Stimulated activated CD4-positive, alpha-beta T cell treated with anti-CD3 and anti-CD28 coated beads, Interleukin-2, amount 100 ng/mL, for 4 hours (primary cell): ENCODE measurements around the gene DUOX1.

ENCODE experiments used
- DNase-seq: peaks from one replicate; pipeline ENCODE4 v3.0.0-alpha.2; 2020; ENCODE audit warnings: low read depth

Gene DUOX1

DNA sequence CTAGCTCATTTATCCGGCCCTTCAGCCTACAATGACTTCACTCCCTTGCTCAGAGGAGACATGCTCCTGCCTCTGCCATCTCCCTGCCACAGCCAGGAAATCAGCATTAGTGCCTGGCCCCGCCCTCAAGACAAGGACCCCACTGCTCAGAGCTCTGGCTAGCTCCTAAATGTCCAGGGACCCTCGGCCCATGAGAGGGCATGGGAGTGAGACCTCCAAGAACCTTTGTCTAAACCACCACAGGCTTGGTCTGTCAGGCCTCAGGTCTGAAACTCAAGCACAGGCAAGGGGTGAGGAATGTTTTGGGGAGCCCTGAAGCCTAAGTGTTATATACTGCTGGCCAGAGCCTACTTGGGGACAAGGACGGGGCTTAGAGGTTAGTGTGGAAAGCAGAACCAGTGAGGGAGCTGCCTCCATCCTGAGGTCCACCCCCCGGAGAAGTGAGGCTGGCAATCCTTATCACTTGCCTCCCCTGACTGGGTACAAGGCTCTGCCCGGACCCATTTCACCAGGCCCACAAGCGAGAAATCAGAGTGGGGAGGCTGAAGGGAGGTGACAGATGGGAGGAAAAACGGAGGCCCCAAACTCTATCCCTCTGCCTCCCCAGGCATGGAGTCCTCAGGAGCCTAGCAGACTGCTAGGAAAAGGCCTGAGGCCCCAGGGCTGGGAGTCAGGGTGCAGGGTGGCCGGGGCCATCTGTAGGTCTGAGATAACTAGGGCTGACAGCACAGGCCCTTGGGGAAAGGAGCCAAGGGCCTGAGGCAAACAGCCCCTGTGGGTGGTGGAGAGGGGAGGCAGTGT lies 39.2 kb downstream of the DUOX1 start:
- no peak for DNase-seq

DNA sequence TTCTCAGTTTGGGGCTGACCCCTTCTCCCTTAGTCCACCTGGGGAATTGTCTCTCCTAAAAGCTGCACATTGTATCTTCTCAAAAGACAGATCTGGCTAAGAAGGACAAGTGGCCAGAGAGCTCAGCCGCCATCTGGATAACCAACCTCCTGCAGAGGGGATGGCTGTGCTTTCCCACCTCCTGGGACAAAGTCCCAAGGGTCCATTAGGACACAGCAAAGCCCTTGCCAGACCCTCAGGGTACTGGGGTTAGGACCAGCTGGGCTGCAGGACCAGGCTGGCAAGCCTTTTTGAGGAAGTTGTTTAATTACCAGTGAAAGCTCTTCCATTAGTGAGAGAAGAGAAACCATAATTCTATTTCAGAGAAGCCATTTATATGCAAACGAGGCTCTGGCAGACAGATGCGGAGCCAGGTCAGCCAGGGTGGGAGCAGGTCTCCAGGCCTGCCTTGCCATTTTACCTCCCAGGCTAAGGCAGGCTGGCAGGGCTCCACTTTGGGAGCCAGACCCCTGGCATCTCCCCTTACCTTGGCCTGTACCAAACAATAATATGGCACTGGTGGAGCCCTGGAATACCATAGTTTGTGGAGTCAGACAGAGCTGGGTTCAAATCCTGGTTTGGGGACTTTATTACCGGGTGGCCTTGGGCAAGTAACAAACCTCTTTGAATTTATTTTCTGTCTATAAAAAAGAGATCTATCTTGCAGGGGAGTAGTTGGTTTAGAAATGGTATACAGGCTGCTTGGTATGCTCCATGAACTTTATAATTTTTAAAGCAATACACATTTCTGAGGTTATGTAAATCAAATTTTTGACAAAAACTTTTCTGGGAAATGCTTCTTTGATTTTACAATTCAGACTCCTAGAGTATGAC lies 40.0 kb downstream of the DUOX1 start:
- DNase-seq, result no peak

DNA sequence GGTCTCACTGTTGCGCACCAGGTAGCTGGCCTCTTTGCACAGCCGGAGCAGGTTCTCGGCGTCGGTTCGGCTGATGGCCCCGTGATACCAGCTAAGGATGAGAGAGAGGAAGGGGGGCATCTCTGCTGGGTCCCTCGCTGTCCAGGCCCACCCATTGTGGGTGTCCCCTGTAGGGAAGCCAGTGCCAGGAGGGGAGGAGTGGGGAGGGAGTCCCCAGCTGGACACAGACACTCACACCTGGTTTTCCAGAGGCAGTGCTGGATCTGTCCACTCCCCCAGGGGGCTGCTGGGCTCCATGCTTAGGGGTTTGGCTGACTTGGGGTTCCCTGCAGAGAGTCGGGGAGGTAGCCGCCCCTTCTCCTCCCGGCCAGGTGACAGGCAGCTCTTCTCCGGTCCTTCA lies 42.1 kb downstream of the DUOX1 start:
- DNase-seq, result no peak

DNA sequence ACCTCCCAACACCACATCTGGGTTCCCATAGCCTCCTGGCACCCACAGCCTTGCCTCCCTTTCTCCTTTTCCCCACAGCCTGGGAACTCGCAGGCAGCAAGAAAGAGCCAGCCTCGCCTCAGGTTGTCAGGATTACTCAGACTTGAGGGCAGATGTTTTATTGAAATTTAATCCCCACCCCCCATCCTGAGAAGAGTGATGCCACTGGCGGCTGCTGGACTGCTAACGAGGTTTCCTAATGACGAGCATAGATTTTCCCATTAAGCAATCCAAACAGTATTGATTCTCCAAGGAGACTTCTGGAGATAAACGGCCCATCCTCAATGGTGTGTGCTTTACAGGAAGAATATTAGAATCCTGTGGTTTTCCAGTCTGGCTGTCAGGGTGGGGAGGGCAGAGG lies 44.3 kb downstream of the DUOX1 start:
- DNase-seq, result no peak

DNA sequence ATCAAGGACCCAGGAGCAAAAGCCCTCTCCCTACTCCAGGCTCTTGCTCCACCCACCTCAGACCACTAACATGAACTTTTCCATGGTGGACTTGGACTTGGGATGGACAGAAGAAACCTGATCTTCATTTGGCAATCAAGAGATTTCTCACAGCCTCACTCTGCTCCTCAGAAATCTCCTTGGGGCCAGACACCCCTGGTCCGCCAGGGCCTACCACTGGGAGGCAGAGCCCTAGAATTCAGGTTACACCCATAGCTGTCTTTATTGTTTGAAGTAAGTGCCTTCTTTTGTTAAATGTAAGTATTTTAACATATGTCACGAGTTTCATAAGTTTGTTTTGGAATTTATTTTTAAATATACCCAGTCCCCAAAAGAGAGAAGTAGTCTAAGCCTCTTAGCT lies 44.8 kb downstream of the DUOX1 start:
- no peak for DNase-seq

DNA sequence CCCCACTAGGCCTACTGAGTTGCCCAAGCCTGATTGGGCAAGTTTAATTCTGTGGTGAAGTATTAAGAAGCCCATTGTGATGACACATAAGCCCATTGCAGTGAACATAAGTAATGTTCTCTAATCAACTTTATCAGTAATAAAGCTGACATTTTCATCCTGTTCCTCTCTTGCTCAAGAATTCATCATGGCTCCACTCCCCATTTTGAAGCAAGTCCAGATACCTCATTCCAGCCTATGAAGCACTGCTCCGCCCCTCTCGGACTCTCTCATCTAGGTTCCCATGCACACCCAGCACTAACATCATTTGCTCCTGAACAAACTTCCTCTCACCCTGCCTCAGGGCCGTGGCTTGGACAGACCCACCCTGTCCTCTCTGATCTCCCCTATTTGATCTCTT lies 47.5 kb downstream of the DUOX1 start:
- no peak for DNase-seq

DNA sequence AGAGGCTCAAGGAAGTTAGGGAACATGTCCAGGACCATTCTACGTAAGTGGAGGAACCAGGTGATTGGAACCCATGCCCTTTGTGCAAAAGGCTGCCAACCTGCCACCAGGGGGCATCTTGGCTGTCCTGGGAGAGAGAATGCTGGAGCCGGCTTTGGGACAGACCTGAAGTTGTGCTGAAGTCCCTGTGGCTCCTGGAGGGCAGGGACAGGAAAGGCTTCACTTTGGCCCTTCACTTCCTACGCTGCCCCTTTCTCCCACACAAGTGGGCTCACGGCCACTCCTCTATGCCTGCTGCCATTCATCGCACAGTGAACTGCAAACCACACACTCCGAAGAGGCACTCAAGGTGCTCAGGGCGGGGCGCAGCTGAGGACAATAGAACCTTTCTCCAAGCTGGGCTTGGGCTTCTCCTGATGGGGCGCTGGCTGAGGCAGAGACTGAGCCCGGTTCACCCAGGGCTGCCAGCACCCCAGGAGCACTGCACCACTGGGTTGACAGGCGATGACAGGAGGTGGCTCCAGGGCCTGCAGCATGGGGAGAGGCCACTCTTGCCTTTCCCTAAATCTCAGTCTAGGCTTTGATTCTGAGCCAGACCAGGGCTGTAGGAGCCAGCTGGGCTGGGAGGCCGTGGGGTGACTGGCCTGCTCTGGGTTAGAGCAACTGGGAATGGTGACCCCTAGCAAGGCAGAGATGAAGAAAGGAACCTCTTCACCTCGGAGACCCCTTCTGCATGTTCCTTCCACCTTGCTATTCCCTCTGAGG lies 49.6 kb downstream of the DUOX1 start:
- DNase-seq, result no peak

DNA sequence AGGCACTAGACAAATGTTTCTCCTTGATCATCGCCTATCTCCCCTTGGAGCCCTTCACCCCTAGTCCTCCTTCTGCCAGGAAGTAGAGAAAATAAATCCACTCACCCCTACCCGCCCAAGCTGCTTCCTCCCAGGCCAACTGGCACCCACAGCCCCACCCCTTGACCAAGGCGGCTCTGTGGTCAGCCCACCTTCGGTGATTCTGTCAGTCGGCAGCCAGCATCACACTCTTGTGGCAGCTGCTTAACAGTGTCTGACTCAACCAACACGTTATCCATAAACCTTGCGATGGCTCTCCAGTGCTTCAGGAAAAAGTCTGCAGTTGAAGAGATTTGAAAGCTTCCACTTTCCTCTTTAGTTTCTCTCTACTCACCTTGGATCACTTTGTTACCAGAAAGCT lies 50.4 kb downstream of the DUOX1 start:
- no peak for DNase-seq

DNA sequence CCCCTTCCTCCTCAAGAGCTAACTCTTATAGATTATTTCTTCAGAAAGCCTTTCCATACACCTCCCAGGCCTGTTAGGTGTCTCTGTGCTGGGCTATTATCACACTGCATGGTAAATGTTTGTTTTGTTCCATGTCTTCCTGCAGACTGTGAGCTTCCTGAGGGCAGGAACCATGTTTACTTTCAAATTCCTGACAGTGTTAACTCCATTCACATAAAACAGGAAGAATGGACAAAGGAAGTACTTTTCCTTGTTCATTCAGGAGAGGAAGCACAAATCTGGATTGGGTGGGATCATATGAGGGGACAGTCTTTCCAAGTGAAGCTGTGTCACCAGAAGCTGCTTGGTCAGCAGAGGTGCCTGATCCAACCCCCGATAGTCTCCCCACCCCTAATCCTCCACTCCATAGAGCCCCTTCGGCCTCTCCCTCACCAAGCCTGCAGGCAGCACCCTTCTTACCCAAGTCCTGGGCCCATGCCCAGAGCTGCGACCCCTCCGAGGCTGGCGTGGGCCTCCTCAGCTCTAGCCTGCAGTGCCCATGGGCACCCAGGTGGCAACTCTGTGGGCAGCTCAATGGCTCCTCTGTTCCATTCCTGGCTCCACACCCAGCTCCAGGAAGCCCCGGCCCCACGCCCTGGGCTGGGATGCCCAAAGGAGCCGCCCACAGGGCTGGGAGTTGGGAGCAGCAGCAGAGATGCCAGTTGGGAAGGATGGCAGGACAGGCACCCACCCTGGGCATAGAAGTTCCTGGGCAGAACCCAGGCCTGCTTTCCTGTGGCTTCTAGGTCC lies 51.0 kb downstream of the DUOX1 start:
- no peak for DNase-seq

DNA sequence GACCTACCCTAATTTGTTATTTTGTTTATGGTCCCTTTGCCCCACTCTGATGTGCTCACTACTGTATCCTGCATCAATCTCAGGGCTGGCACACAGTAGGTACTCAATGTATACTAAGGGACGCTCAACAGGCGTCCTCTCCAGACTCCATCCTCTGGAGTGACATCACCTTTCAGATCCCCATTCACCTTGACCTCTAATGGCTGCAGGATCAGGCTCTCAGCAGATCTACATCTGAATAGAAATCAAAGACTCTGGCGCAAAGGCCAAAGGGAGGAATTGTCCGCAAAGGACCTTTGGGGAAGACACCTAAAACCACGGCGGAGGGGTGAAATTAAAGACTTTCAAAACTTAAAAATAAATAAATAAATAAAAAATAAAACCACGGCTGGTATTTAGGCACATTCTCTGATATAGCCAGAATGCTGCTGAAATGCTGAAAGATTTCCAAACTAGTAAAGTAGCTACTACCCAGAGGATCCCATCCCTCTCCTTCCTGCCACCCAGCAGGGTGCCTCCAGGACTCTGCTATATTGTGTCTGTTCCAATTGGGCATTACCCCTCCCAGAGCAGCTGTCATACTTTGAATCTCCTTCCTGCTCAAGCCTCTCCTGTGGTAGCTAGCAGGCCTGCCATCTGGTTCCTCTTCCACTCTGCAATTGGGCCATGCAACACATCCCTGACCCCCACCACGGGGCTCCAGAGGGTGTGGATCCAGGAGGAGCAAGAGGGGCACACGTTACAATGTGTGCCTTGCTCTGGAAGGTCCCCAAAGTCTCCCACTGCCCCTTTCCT lies 51.9 kb downstream of the DUOX1 start:
- no peak for DNase-seq

DNA sequence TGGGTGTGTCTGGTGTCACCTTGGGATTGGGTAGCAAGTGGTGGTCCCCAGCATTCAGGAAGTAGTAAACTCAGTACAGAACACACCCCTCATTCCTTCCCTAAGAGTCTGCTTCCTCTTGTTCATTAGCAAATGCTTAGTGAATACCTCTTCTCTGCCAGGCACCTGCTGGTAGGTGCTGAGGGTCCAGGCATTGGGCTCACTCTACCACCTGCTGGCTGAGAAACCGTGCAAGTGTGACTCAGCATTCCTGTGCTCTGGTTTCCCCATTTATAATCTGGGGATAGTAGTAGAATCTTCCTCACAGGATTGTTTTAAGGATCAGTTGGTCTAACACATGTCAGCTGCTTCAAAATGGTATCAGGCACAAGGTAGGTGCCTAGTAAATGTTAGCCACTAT lies 53.2 kb downstream of the DUOX1 start:
- no peak for DNase-seq

DNA sequence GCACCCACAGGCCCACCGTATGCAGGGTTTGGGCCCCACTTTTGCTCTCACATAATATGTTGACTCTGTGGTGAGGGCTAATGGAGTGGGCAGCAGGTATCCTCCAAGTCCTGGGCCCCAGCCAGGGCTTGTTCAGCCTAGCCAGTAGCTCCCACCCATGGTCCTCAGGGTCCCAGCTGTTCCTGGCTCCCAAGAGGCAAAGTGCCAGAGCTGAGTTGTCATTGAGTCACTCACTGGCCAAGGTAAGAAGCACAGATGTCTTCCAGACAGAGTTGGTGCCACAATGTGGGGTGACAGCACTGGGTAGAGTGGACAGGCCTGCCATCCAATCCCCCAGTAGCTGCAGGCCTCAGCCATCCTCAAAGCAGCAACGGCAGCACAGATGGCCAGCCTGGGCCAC lies 53.7 kb downstream of the DUOX1 start:
- DNase-seq, result no peak

DNA sequence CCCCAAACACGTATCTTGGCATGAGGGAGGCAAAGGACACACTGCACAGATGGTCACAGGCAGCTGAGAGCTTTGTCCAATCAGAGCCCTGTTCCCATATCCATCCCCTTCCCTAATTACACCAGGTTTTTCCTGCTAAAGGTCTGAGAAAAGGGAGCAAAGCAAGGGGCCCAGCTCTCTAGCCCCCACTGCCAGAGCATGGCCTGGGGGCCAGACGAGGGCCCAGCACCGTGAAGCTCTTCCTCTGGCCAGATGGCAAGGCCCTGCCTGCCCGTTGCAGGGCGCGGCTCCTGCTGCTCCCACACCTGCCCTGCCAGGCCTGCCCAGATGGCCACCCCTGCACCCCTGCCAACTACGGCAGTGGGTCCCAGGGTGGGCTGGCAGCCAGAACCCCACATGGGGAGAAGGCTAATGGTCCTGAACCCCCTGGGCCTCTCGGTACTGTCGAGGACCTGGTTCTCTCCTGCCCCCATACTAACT lies 54.8 kb downstream of the DUOX1 start:
- DNase-seq, result no peak

DNA sequence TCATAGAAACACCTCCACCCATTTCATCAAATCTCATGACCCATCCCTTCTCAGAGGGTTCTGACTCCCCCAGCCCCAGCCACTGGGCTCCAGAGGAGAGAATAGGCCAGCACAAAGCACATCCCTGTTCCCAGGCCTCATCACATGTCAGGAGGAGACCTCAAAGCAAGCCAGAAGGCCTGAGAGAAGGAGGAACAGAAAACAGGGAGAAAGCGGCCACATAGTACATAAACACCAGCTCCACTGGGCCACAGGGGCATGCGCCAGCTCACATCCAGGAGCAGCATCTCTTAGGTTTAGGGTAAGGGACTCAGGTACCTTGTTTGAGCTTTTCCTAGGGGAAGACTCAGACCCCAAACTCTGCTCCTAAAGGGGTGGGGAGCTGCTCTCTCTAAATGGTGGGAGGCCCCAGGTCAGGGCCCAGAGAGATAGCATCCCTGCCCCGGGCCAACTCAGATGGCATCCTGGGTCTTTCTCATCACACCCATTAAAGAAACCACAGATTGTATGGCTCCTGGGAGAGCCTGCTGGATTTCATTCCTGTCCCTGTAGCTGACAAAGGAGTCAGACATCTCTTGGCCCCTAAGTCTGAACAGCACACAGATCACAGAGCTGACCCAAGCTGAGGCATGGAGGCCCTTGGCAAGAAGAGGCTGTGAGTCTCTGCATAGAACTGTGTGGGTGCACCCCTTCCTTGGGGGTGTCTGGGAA lies 55.4 kb downstream of the DUOX1 start:
- DNase-seq, result no peak

DNA sequence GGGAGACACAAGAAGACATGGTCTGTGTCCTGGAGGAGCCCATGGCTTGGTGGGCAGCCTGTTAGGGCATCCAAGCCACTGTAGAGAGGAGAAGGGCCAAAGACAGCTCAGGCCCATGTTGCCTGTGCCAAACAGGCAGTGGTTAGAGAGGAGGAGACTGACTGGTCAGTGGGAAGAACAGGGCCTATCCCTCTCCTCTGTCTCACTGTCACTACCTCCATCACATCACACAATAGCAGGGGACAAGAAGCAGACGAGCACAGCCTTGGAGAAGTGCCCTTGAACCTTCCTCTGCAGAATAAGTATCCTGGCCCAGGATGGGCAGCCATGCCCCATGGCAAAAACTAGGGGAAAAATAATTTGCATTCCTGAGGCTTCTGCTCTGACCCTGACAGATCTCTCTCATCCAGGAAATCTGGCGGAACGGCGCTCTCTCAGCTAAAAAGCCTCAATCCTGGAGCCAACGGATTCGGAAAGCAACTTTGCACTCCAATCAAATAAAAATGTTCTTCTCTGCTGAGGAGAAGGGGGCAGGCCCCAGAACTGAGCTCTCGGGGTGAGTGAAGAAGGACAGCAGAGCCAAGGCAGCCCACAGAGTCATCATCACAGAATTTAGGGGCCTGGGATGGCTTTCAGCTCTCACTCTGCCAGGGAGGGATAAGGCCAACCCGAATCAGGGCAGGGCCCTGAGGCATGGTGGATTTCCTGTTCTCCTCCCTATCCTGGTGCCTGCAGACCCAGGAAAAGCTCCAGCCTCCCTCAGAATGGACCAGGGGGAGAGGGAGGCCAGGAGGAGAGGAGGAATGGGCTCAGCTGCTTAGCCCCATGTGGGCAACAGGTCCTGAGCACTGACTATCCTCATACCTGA lies 56.3 kb downstream of the DUOX1 start:
- DNase-seq, result no peak

DNA sequence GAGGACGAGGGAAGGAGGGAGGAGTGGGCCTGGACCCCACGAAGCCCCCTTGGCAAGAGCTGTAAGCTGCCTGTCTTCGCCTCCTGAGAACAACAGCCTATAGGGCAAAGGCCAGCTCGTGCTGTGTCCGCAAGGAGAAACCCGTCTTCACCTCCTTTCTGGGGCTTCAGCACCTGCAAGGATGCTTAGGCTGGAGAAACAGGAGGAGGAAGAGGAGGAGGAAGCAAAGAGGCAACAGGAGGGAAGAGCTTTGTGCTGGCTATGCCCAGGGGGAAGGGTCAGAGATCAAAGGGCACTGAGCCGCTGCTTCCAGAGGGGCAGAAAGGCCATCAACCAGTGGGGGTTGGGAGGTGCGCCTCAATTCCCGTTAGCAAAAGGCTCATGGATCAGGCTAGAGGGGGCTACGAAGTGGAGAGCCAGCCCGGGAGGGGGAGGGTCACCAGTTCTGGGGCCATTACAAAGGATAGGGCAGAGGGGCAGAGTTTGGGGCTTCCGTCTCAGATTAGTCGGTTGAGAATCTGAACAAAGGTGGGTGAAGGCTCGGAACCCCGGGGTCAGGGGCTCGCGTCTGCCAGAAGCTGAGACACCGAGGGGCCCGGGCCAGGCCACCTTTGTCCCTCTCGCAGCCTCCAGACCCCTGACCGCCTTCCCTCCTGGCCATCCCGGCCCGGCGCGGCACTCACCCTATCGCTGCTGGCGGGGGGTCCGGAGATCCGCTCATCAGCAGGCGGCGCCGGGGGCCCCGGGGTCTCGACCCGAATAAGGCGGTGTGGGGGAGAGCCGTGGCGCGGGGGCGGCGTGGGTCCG lies 57.2 kb downstream of the DUOX1 start:
- no peak for DNase-seq

DNA sequence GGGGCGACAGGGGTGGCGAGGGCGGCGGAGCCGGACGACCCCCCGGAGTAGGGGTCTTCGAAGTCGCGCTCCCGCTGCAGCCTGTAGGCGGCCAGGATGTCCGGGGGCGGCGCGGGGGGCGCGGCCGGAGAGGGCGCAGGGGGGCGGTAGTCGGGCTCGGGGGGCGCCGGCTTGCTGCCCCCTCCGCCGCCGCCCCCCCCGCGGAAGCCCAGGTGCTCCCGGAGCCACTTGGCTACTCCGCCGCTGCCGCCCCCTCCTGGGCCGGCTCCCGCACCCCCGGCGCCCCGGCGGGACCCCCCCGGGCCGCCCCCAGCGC lies 57.7 kb downstream of the DUOX1 start:
- DNase-seq, result no peak
